ENCODE measurements around the gene CEBPG. TPM values are rescaled to one million over a fixed set of nuclear protein-coding genes. Genes with fewer than 3 reads are reported as not detected.

CEBPG gene
- 29.7 and 30.2 TPM in 2 replicates for total RNA-seq

GRCh38 chr19:33373453-33374235, at the start of gene CEBPG:
TSS of gene CEBPG (plus strand) at chr19:33373709. CDS start at chr19:33379240, 5,531 bp downstream.

Other genes with a start within 250 kb of the CEBPG start
- not detected in 2 replicates for gene WDR88, start 241.6 kb upstream of the CEBPG start, total RNA-seq
- 10.5 and 20.5 TPM in 2 replicates for gene LRP3, start 179.4 kb upstream of the CEBPG start, total RNA-seq
- gene SLC7A10, start 147.9 kb upstream of the CEBPG start, total RNA-seq, result not detected in 2 replicates
- gene CEBPA, start 71.2 kb upstream of the CEBPG start, total RNA-seq, result 0.13 and 0.14 TPM in 2 replicates
- 55.9 and 59.3 TPM in 2 replicates for gene PEPD, start 148.1 kb downstream of the CEBPG start, total RNA-seq
- gene CHST8, start 248.2 kb downstream of the CEBPG start, total RNA-seq, result 0.07 TPM in 1 of 2 replicates, not detected in the other